HepG2 (cell line): ENCODE data around the gene DEPDC1B. TPM values are rescaled to one million over a fixed set of nuclear protein-coding genes. Genes with fewer than 3 reads are reported as not detected.

ENCODE experiments used
- ATAC-seq: fragments of 200-7000 bp; cut with Tn5 transposase; 3 replicates; pipeline ENCODE4 v1.9.1; 2020; ENCODE audit warnings: mild to moderate bottlenecking, moderate library complexity
- BruUV-seq: library from RNA; stranded (reverse); fragments of 400-500 nt; replicated peaks from 2 replicates; lab custom pipeline; 2021; lab: Mats Ljungman, UMichigan
- CTCF ChIA-PET: fragments of 300-600 bp; formaldehyde crosslinking; extraction: SDS; loops from one replicate; lab custom pipeline; 2021; ENCODE audit warnings: low total read pairs, inconsistent platforms, low intra/inter-chr PET ratio; lab: Yijun Ruan, JAX
- POLR2A ChIA-PET: fragments of 350-600 bp; sonication (Branson Sonifier 250); formaldehyde crosslinking; loops from one replicate; lab custom pipeline; 2020; ENCODE audit warnings: antibody characterized with exemption, inconsistent platforms; lab: Yijun Ruan, JAX
- DNase-seq: peaks from one replicate; pipeline ENCODE4 v3.0.0-alpha.2; 2015; ENCODE audit warnings: low spot score
- FAIRE-seq: peaks from 3 replicates; lab custom pipeline; 2011; peaks lifted over from hg19 to GRCh38; lab: Jason Lieb, UNC
- H2AFZ ChIP-seq: one replicate; pipeline ENCODE4 v1.6.1; 2011; ENCODE audit warnings: low read length, inconsistent platforms
- H3K27ac ChIP-seq: fragments of 300-600 bp; 3 replicates; pipeline ENCODE4 v1.8.0; 2011; ENCODE audit warnings: mixed run types, mild to moderate bottlenecking, mixed read lengths, low read length, inconsistent platforms; ENCODE audit not compliant: insufficient read depth; ENCODE audit errors: extremely low read length
- H3K27me3 ChIP-seq, 2 experiments: fragments of 200-600 bp in 1 of 2; 2 replicates in 1 of 2; 3 replicates in 1 of 2; pipeline versions ENCODE4 v1.6.0 to v1.8.0; 2011; ENCODE audit warnings: low read length in 2 of 2, mild to moderate bottlenecking in 2 of 2, moderate library complexity in 2 of 2, inconsistent platforms in 1 of 2; ENCODE audit not compliant: insufficient read depth in 2 of 2, control insufficient read depth in 1 of 2
- H3K36me3 ChIP-seq, 2 experiments: fragments of 200-600 bp in 1 of 2; replicated peaks in 1 of 2; 2 replicates in 1 of 2; 3 replicates in 1 of 2; pipeline versions ENCODE4 v1.5.1 to v1.8.0; 2011; ENCODE audit warnings: low read length in 2 of 2, inconsistent platforms in 1 of 2; ENCODE audit not compliant: insufficient read depth in 2 of 2, control insufficient read depth in 1 of 2
- H3K4me1 ChIP-seq: 2 replicates; pipeline ENCODE4 v1.5.1; 2012; ENCODE audit warnings: low read length, inconsistent platforms; ENCODE audit not compliant: insufficient read depth
- H3K4me2 ChIP-seq: 2 replicates; pipeline ENCODE4 v1.6.0; 2011; ENCODE audit warnings: low read depth, low read length, inconsistent platforms
- H3K4me3 ChIP-seq, 3 experiments: fragments of 200-600 bp in 1 of 3; sonication (generic), shearing (Covaris generic) in 1 of 3; replicated peaks in 1 of 3; 2 replicates each; pipeline ENCODE4 v1.5.1; 2011 to 2016; ENCODE audit warnings: low read length in 3 of 3, inconsistent platforms in 2 of 3, low read depth in 2 of 3, mild to moderate bottlenecking in 2 of 3, control low read depth in 1 of 3, mixed read lengths in 1 of 3; ENCODE audit not compliant: insufficient read depth in 1 of 3
- H3K79me2 ChIP-seq: one replicate; pipeline ENCODE4 v1.6.1; 2011; ENCODE audit warnings: low read length, inconsistent platforms; ENCODE audit not compliant: insufficient read depth
- H3K9ac ChIP-seq: 2 replicates; pipeline ENCODE4 v1.6.0; 2011; ENCODE audit warnings: mild to moderate bottlenecking, low read depth, low read length, inconsistent platforms; ENCODE audit not compliant: insufficient read depth
- H3K9me3 ChIP-seq: 2 replicates; pipeline ENCODE4 v1.5.1; 2012; ENCODE audit warnings: mild to moderate bottlenecking, low read length
- H4K20me1 ChIP-seq: 2 replicates; pipeline ENCODE4 v1.6.0; 2011; ENCODE audit warnings: inconsistent platforms, mild to moderate bottlenecking, low read length, moderate library complexity; ENCODE audit not compliant: insufficient read depth
- ATF6 ChIP-seq: sonication (generic); formaldehyde crosslinking; conservative IDR thresholded peaks from 2 replicates; pipeline ENCODE4 v1.4.0; 2020; ENCODE audit warnings: missing genetic modification reagents
- ATF7 ChIP-seq, 2 experiments: fragments of 450-650 bp in 1 of 2; sonication (generic) in 1 of 2; formaldehyde crosslinking in 1 of 2; IDR thresholded peaks; 2 replicates each; pipeline versions ENCODE4 v1.4.0 to v1.6.1; 2016 to 2020; ENCODE audit warnings: antibody characterized with exemption in 1 of 2, mild to moderate bottlenecking in 1 of 2, missing genetic modification reagents in 1 of 2
- HNF4G ChIP-seq, 2 experiments: sonication (generic) in 1 of 2; formaldehyde crosslinking in 1 of 2; IDR thresholded peaks; 2 replicates each; pipeline versions ENCODE4 v1.4.0 to v1.6.1; 2011 to 2020; ENCODE audit warnings: borderline replicate concordance in 2 of 2, low read depth in 2 of 2, mild to moderate bottlenecking in 2 of 2, low read length in 1 of 2, missing genetic modification reagents in 1 of 2, moderate library complexity in 1 of 2
- HOMEZ ChIP-seq: IDR thresholded peaks from 2 replicates; pipeline ENCODE4 v1.6.1; 2016; ENCODE audit warnings: low read depth
- JUND ChIP-seq: sonication (generic); formaldehyde crosslinking; IDR thresholded peaks from 2 replicates; pipeline ENCODE4 v1.8.0; 2022; ENCODE audit warnings: mild to moderate bottlenecking, missing genetic modification reagents
- PTBP1 ChIP-seq: fragments of 200-400 bp; formaldehyde crosslinking; IDR thresholded peaks from 2 replicates; pipeline ENCODE4 v1.6.1; 2018; ENCODE audit warnings: low read length, low read depth; ENCODE audit not compliant: poor library complexity, severe bottlenecking
- SP4 ChIP-seq: sonication (generic); formaldehyde crosslinking; IDR thresholded peaks from 2 replicates; pipeline ENCODE4 v1.8.1; 2023; ENCODE audit warnings: mild to moderate bottlenecking, missing genetic modification reagents
- ZIK1 ChIP-seq: sonication (generic); formaldehyde crosslinking; IDR thresholded peaks from 2 replicates; pipeline ENCODE4 v1.5.0; 2020; ENCODE audit warnings: mild to moderate bottlenecking, low read depth, missing genetic modification reagents, borderline replicate concordance
- ZNF292 ChIP-seq: sonication (generic); formaldehyde crosslinking; IDR thresholded peaks from 2 replicates; pipeline ENCODE4 v1.8.1; 2022; ENCODE audit warnings: mild to moderate bottlenecking, low read depth, missing genetic modification reagents, borderline replicate concordance
- ZNF317 ChIP-seq: sonication (generic); formaldehyde crosslinking; IDR thresholded peaks from 2 replicates; pipeline ENCODE4 v1.5.0; 2020; ENCODE audit warnings: mild to moderate bottlenecking, missing genetic modification reagents
- WGBS: methylation state at CpG from one replicate; pipeline ENCODE4 v1.1.6; 2017; ENCODE audit warnings: low lambda C conversion rate; 5-methylcytosine and 5-hydroxymethylcytosine counted together
- in situ Hi-C: cut with HindIII; loops from 2 replicates; pipeline ENCODE4 v1.10.0; 2017; ENCODE audit warnings: low pct_unique_long_range_greater_than_20kb; ENCODE audit not compliant: extremely low pct_ligation_motif_present
- intact Hi-C: fragments of 100-400 bp; cut with micrococcal nuclease; formaldehyde crosslinking; loops from one replicate; pipeline ENCODE4 v1.10.0; 2022; ENCODE audit not compliant: unreplicated experiment
- polyA plus RNA-seq, 8 experiments: library from polyadenylated mRNA; depleted of rRNA in 3 of 8; stranded (reverse) in 7 of 8; unstranded in 1 of 8; fragments of >200 nt; fragmentation: Illumina TruSeq in 4 of 8; extraction: Trizol in 4 of 8; gene quantifications; 2 replicates each; pipeline versions ENCODE4 v1.2.1 to v1.2.3, GENCODE V29; 2011 to 2016; ENCODE audit warnings: low read depth in 4 of 8, missing spikeins in 1 of 8, mixed read lengths in 1 of 8; ENCODE audit not compliant: insufficient read depth in 1 of 8
- total RNA-seq, 5 experiments: library from RNA; depleted of rRNA; stranded (reverse); fragments of >200 nt; fragmentation: Illumina TruSeq; extraction: Trizol; gene quantifications; 2 replicates each; pipeline ENCODE4 v1.2.3, GENCODE V29; 2016; ENCODE audit warnings: low read depth in 1 of 5
- TF ChIP-seq, protein P1 (sequence below), 2 experiments: sonication (generic) in 1 of 2; formaldehyde crosslinking in 1 of 2; IDR thresholded peaks; 2 replicates each; pipeline versions ENCODE4 v1.4.0 to v1.6.1; 2016 to 2020; ENCODE audit warnings: borderline replicate concordance in 1 of 2, low read depth in 1 of 2, mild to moderate bottlenecking in 1 of 2, missing genetic modification reagents in 1 of 2

The DEPDC1B gene
- total and polyA plus RNA-seq, 2 of the 13 experiments (the other 11 are each of a cell fraction or from before 2014, with no cell fraction given), result 29.5 to 51.3 TPM

- TF ChIP-seq, protein P1, sequence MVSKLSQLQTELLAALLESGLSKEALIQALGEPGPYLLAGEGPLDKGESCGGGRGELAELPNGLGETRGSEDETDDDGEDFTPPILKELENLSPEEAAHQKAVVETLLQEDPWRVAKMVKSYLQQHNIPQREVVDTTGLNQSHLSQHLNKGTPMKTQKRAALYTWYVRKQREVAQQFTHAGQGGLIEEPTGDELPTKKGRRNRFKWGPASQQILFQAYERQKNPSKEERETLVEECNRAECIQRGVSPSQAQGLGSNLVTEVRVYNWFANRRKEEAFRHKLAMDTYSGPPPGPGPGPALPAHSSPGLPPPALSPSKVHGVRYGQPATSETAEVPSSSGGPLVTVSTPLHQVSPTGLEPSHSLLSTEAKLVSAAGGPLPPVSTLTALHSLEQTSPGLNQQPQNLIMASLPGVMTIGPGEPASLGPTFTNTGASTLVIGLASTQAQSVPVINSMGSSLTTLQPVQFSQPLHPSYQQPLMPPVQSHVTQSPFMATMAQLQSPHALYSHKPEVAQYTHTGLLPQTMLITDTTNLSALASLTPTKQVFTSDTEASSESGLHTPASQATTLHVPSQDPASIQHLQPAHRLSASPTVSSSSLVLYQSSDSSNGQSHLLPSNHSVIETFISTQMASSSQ (IDR thresholded peaks at IDR 0.05; ENCODE audit: low read depth), result no peak
- TF ChIP-seq, protein P1 (CRISPR knock-in tag; IDR thresholded peaks at IDR 0.05; ENCODE audit: borderline replicate concordance), result 0 out of 2 replicates have a peak, but pooled peaks have one; percentile 1
- TF ChIP-seq HNF4G (IDR thresholded peaks at IDR 0.05; ENCODE audit: borderline replicate concordance, low read depth, low read length) (no peak), HNF4G (CRISPR knock-in tag; IDR thresholded peaks at IDR 0.05; ENCODE audit: borderline replicate concordance, low read depth) (no peak), HOMEZ (0 out of 2 replicates have a peak, but pooled peaks have one; percentile 2)
Measured at GRCh38 chr5:60700416-60700757, 421 bp upstream of the DEPDC1B start (continued).

DNA sequence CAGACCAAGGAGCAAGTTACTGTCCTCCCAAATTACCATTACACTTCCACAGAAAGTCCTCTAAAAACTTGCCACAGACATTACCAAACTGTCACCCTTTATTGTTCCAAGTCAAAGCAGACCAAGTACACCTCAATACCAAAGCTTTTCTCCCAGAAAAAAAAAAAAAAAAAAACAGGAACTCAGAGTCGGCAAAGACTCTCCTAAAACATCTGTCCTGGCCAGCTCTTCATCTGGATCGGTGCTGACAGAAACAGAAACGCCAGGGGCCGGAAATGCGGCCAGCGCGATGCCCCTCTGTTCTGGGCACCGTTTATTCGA lies 718 bp downstream of the DEPDC1B start:
- intact Hi-C loops (loop anchor here (1.0 to 5.0 kb wide), 4 partner anchors 11 to 143 kb away; partner anchors contain the start of gene ELOVL7), in situ Hi-C loops (no loop called here)
- peaks cover 43% of the 10 kb centered on the region for H3K4me1 ChIP-seq
- peak overlapping the region; percentile 83 to 90 (median 85) for H3K4me3 ChIP-seq
- H2AFZ ChIP-seq, result peak overlapping the region; percentile 70
- TSS peak; percentile 58 for BruUV-seq
- H3K36me3 ChIP-seq, result peaks cover 0 to 3% of the 10 kb centered on the region in 2 experiments; a peak in 1 of 5 replicates
- ATAC-seq, result no peak
- 1% methylated on average over 9 of the region's 9 CpGs for WGBS
- CTCF ChIA-PET, result interaction anchor here (0.7 to 1.8 kb wide), 2 partner anchors 11 to 21 kb away, joined by 3 to 12 read pairs; no protein-coding TSS in a partner anchor
- no peak for FAIRE-seq
- H3K27ac ChIP-seq, result peak overlapping the region; percentile 96
- H3K9me3 ChIP-seq, result no peaks in the 10 kb centered on the region
- no peak for DNase-seq
- POLR2A ChIA-PET, result interaction anchor here (1.0 to 2.6 kb wide), 10 partner anchors 11 to 632 kb away, joined by 3 to 41 read pairs (median 7); partner anchors contain the start of gene ELOVL7
- H3K4me2 ChIP-seq, result peak overlapping the region; percentile 95
- peaks cover 50% of the 10 kb centered on the region for H3K79me2 ChIP-seq
- H3K27me3 ChIP-seq, result no peaks in the 10 kb centered on the region; a peak in 1 of 5 replicates
- no peaks in the 10 kb centered on the region for H4K20me1 ChIP-seq
- H3K9ac ChIP-seq, result peak overlapping the region; percentile 90
- TF ChIP-seq ZNF317 (CRISPR knock-in tag) (no peak), SP4 (CRISPR knock-in tag) (0 out of 2 replicates have a peak, but pooled peaks have one; percentile 5), ATF7 (IDR thresholded peaks at IDR 0.05) (no peak), ATF7 (CRISPR knock-in tag; IDR thresholded peaks at IDR 0.05) (no peak), ZIK1 (no peak), JUND (CRISPR knock-in tag) (0 out of 2 replicates have a peak, but pooled peaks have one; percentile 1), ZNF292 (CRISPR knock-in tag) (no peak), PTBP1 (no peak), ATF6 (CRISPR knock-in tag) (no peak)
